ES-I3 (cell line): ENCODE results near the gene OASL.

Source experiments
- H3K36me3 ChIP-seq: 2 replicates; pipeline ENCODE4 v1.6.1; 2013; ENCODE audit warnings: mild to moderate bottlenecking, low read length, control low read depth, moderate library complexity; ENCODE audit not compliant: insufficient read depth
- H3K4me1 ChIP-seq: 2 replicates; pipeline ENCODE4 v1.6.1; 2013; ENCODE audit warnings: mild to moderate bottlenecking, control low read depth, low read length; ENCODE audit not compliant: insufficient read depth
- H3K9ac ChIP-seq: 2 replicates; pipeline ENCODE4 v1.6.1; 2013; ENCODE audit warnings: low read depth, mild to moderate bottlenecking, low read length, moderate library complexity
- H3K9me3 ChIP-seq: 2 replicates; pipeline ENCODE4 v1.6.1; 2013; ENCODE audit warnings: mild to moderate bottlenecking, low read length, moderate library complexity; ENCODE audit not compliant: control insufficient read depth, insufficient read depth

The OASL gene

DNA sequence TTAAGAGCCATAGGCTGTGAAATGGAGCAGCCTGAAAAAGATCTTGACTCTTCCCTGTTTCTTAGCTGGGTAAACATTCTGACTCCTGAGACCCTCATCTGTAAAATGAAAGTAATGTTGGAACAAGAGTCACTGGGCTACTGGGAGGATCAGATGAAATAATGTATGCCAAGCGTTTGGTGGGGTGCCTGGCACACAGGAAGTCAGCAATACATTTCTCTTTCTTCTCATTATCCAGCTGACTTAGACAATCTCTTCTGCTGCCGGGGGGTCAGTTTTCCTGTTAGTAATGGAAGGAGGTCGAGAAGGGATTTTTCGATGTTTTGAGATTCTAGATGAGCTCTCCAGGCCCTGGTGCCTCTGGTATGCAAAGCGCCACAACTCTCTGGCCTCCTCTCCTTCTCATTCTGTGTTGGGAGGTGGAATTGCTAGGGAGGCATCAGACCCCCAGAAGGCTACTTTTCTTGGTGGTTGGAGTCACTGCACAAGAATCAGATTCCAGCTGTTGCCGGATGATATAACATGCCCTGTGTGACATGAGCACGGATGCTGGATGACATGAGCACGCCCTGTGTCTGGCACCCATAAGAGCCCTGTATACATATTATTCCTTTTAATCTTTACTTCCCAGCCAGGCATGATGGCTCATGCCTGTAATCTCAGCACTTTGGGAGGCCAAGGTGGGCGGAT is 4.3 kb downstream of the OASL start:
- no peaks in the 10 kb centered on the region for H3K36me3 ChIP-seq
- no peak overlapping the region for H3K9ac ChIP-seq
- H3K9me3 ChIP-seq: no peaks in the 10 kb centered on the region
- H3K4me1 ChIP-seq: peaks cover 5% of the 10 kb centered on the region

- Histone ChIP-seq H3K9me3 (no peaks in the 10 kb centered on the region), H3K36me3 (no peaks in the 10 kb centered on the region), H3K4me1 (peaks cover 5% of the 10 kb centered on the region), H3K9ac (no peak overlapping the region)
These were observed 5.3 kb downstream of the OASL start for GRCh38 chr12:121033625-121034349.

GRCh38 chr12:121030576-121031212 is 8.4 kb downstream of the OASL start:
- Histone ChIP-seq H3K36me3 (no peaks in the 10 kb centered on the region), H3K9me3 (no peaks in the 10 kb centered on the region)

GRCh38 chr12:121026274-121027045 is 12.6 kb downstream of the OASL start:
- Histone ChIP-seq H3K9ac (no peak overlapping the region), H3K9me3 (no peaks in the 10 kb centered on the region), H3K4me1 (no peaks in the 10 kb centered on the region; the same call in 1 of the 2 replicates), H3K36me3 (no peaks in the 10 kb centered on the region)

More at GRCh38 chr12:121030576-121031212, 8.4 kb downstream of the OASL start:
- no peak overlapping the region for H3K9ac ChIP-seq
- peaks cover 5% of the 10 kb centered on the region for H3K4me1 ChIP-seq

- Histone ChIP-seq H3K9ac (no peak overlapping the region), H3K4me1 (no peaks in the 10 kb centered on the region), H3K9me3 (no peaks in the 10 kb centered on the region), H3K36me3 (no peaks in the 10 kb centered on the region)
These were observed 13.4 kb downstream of the OASL start for GRCh38 chr12:121025442-121026226.

DNA sequence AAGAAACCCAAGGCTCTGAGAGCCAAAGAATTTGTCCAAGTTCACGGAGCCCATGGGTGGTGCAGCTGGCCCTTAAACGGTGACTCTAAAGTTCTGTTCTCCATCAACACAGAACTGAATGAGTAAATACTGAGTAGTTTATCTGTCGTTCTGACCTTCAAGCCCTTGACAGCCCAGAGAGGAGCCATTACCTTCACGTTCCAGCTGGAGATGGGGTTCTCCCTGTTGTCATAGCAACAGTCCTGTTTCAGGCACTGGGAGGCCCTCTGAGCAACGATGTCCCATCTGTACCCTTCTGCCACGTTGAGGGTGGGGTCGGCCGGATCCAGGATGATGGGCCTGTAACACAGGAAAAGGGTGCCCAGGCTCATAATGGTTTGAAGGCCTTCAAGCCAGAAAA is 15.2 kb downstream of the OASL start:
- H3K9ac ChIP-seq: no peak overlapping the region
- H3K9me3 ChIP-seq: no peaks in the 10 kb centered on the region
- H3K4me1 ChIP-seq: no peaks in the 10 kb centered on the region
- no peaks in the 10 kb centered on the region for H3K36me3 ChIP-seq

DNA sequence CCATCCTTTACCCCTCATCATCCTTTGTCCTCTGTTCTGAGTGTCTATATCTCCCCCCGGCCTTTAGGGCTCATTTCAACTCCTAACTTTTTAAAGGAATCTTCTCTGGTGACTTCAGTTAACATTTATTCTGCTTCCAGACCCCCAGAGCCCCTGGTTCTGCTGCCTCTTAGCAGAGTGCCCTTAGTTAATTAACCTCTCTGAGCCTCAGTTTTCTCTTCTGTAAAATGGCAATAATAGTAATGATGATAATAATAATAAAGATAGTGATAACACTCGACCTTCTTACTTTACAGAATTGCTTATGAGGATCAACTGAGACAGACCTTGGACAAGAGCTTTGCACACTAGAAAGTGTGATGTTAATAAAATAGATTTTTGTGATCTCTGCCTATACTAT is 16.3 kb downstream of the OASL start:
- Histone ChIP-seq H3K36me3 (no peaks in the 10 kb centered on the region), H3K4me1 (no peaks in the 10 kb centered on the region), H3K9ac (no peak overlapping the region), H3K9me3 (no peaks in the 10 kb centered on the region)

DNA sequence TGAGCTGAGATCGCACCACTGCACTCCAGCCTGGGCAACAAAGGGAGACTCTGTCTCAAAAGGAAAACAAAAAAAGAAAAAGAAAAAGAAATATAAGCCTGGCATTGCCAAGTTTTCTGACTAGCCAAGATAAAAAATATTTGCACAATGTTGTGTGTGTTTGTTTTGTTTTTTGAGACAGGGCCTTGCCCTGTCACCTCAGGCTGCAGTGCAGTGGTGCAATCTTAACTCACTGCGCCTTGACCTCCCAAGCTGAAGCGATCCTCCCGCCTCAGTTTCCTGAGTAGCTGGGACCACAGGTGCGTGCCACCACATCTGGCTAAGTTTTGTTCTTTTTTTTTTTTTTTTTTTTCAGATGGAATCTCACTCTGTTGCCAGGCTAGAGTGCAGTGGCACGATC is 17.3 kb downstream of the OASL start:
- Histone ChIP-seq H3K9ac (no peak overlapping the region), H3K9me3 (no peaks in the 10 kb centered on the region), H3K36me3 (no peaks in the 10 kb centered on the region), H3K4me1 (no peaks in the 10 kb centered on the region)

DNA sequence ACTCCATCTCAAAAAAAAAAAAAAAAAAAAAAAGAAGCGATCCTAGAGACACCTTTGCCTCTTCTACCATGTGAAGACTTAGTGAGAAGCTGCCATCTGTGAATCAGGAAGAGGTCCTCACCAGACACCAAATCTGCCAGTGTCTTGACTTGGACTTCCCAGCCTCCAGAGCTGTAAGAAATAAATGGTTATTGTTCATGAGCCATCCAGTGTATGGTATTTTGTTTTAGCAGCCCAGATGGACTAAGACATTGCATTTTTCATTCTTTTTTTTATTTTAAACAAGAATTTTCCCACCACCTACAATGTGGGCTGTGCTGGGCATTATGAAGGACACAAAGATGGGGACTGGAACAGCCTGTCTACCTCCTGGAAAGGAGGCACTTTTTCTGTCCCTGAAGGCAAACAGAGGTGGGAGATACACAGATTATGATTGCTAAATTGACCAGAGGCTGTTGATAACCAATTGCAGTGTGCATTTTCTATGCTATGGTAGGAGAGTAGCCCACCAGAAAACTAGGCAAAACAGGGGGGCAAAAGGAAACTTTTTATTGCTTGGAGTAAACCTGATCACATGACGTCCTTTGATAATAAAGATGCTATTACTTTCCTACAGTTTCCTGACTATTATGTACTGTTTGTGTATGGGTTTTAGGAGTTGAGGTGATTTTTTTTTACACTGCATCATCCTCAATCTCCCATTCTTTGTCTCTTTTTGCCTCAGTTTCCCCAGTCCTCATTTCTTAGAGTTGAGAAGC is 20.0 kb downstream of the OASL start:
- Histone ChIP-seq H3K36me3 (no peaks in the 10 kb centered on the region), H3K9ac (no peak overlapping the region), H3K9me3 (no peaks in the 10 kb centered on the region), H3K4me1 (no peaks in the 10 kb centered on the region)

- H3K36me3 ChIP-seq: no peaks in the 10 kb centered on the region
- H3K4me1 ChIP-seq: no peaks in the 10 kb centered on the region
- no peak overlapping the region for H3K9ac ChIP-seq
- no peaks in the 10 kb centered on the region for H3K9me3 ChIP-seq
These were observed 21.0 kb downstream of the OASL start for GRCh38 chr12:121017966-121018491.

- H3K9me3 ChIP-seq: no peaks in the 10 kb centered on the region
- no peaks in the 10 kb centered on the region for H3K36me3 ChIP-seq
- no peaks in the 10 kb centered on the region for H3K4me1 ChIP-seq
- H3K9ac ChIP-seq: peak within 1 kb of the TSS; percentile 94
These were observed 22.9 kb downstream of the OASL start, which contains the start of gene C12orf43 for GRCh38 chr12:121015825-121016766. C12orf43 (minus strand) TSS chr12:121016487; CDS start chr12:121016474, 13 bp downstream.

DNA sequence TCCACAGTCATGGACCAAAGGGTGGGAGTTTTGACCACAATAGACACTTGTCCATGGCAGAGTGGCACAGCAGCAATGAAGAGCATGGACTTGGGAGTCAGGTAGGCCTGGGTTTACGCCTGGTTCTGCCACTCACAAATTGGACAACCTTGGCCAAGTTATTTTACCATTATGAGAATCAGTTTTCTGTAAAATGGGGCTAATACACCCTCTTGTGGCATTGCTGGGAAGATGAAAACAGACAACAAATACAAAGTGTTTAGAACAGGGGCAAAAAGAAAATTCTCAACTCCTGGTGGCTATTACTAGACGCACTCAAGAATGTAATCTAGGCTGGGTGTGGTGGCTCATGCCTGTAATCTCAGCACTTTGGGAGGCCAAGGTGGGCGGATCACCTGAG is 25.3 kb downstream of the OASL start:
- H3K9me3 ChIP-seq: no peaks in the 10 kb centered on the region
- H3K4me1 ChIP-seq: no peaks in the 10 kb centered on the region
- H3K36me3 ChIP-seq: peaks cover 5% of the 10 kb centered on the region; the same call in 1 of the 2 replicates
- no peak overlapping the region for H3K9ac ChIP-seq
